Omental fat pad (tissue), 4 donors: ENCODE data around the gene MAN1B1. TPM values are rescaled to one million over a fixed set of nuclear protein-coding genes. Genes with fewer than 3 reads are reported as not detected.

ENCODE experiments used
- ATAC-seq: fragments of 150-250 bp; one replicate; pipeline ENCODE4 v1.9.1; 2016; ENCODE audit warnings: mild to moderate bottlenecking, moderate library complexity; ENCODE audit not compliant: low FRiP score
- DNase-seq: peaks from one replicate; pipeline ENCODE4 v3.0.0-alpha.2; 2019; ENCODE audit warnings: low spot score
- CTCF ChIP-seq, 3 donors: fragments of 450-650 bp; IDR thresholded peaks; one replicate each; pipeline ENCODE4 v1.5.1; 2016 to 2017; ENCODE audit warnings: antibody characterized with exemption in 3 of 3, mild to moderate bottlenecking in 3 of 3, moderate library complexity in 2 of 3
- total RNA-seq, 4 donors: library from RNA; depleted of rRNA; stranded (reverse); fragments of >200 nt; gene quantifications; one replicate each; pipeline ENCODE4 v1.1.0, GENCODE V29; 2016

Gene MAN1B1
- total RNA-seq, 4 donors from 2014 or later = 30.2 to 39.9 (median 33.9) TPM

- DNase-seq (no peak), ATAC-seq (no peak)
- no peak for TF ChIP-seq CTCF (IDR thresholded peaks at IDR 0.05)
Observed at GRCh38 chr9:137082925-137083290, 3.9 kb upstream of the MAN1B1 start.

- DNase-seq (peak; percentile 60), ATAC-seq (peak; percentile 23)
Observed at GRCh38 chr9:137083394-137084004, 3.3 kb upstream of the MAN1B1 start.

DNA sequence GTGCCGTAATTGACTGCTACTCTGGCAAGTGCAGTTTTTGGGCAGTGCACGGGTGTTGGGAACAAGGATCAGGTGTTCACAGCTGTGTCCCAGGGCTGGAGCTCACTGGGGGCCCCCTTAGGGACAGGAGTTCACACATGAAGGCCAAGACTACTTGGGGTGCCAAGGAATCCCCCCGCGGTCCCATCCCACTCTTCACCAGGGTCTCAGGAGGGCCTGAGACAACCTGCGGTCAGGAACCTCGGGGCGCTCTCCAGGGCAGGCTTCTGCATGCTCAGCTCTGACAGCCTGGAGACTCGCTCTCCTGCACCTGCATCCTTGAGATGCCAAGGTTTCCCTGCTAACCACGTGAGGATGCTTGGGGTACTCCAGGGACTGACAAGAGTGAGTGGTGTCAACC, 2.3 kb upstream of the MAN1B1 start:
- ATAC-seq (no peak), DNase-seq (no peak)
- TF ChIP-seq CTCF (IDR thresholded peaks at IDR 0.05) = no peak

More at GRCh38 chr9:137083394-137084004, 3.3 kb upstream of the MAN1B1 start:
- TF ChIP-seq CTCF (IDR thresholded peaks at IDR 0.05) = no peak

DNA sequence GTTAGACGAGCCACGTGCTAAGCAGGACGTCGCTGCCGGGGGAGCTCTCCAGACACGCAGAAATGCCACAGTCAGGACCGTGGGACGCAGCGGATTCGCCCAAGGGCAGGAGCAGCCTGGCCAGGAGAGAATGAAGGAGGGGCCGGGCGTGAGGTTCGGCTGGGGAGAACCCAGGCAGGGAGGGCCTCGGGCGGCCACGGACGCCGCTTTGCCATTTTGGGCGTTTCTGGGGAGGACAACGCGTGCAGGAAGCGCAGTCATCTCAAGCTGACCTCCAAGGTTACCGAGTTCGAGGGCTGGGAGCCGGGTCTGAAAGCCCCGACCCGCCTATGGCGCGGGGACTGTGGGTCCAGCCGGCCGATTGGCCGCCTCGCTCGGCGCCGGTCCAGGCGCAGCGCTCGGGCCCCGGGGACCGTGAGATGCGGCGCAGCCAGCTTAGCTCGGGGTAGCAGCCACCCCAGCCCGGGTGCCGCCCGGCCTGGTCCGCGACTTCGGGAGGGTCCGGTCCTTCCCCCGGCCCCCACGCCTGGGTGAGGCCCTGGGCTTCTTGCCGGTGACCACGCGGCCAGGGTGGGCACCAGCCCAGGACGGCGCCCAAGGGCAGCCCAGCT, 760 bp upstream of the MAN1B1 start:
- TF ChIP-seq CTCF (IDR thresholded peaks at IDR 0.05) = no peak

DNA sequence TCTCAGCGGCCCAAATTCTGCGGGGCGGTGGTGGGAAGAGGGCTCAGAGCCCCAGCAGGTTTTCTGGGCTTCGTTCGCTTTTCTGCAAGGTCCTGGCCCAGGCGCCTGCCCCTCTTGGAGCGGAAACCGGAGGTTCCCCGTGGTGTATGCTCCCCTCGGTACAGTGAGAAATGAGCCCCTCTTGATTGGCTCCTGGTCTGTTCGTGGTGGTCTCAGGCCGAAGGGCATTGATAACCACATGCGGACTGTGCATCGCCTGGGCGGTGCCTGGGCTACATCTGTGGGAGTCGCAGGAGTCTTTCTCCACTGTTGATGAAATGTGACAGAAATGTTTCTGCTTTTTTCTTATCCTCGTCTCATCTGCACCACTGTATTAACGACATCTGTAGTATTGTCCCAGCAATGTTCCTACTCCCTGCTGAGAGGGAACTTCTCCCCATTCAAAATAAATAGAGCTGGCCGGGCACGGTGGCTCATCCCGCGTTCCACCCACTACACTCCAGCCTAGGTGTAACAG, 682 bp downstream of the MAN1B1 start:
- no peak for TF ChIP-seq CTCF (IDR thresholded peaks at IDR 0.05)
- DNase-seq (no peak), ATAC-seq (no peak)

More for the DNA sequence above, 760 bp upstream of the MAN1B1 start:
- no peak for ATAC-seq
- no peak for DNase-seq

DNA sequence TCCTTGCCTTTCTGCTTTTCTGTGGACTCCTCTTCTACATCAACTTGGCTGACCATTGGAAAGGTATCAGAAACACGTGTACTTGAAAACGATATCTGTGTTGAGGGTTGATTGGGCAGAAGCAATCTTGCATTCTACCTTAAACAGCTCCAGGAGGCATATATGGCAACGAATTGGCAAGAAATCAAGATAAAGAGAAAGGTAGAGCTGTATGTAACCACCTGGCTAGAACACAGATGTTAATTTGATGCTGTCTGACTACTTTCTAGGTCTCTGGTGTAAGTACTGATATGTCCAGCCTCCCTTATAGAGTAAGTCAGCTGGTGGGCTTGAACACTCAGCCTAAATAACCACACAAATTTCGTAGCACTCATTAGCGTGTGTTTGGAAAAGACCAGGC, 1.3 kb downstream of the MAN1B1 start:
- TF ChIP-seq CTCF (IDR thresholded peaks at IDR 0.05) = no peak
- no peak for ATAC-seq
- DNase-seq = no peak
